GM12874 (cell line): ENCODE data around the gene TXNIP.

Experiments
- TF ChIP-seq, protein P1 (sequence below): IDR thresholded peaks from 2 replicates; pipeline ENCODE4 v1.5.1; 2011; ENCODE audit warnings: low read depth, mild to moderate bottlenecking, control low read depth, low read length, moderate library complexity; ENCODE audit not compliant: insufficient read depth

Gene TXNIP

DNA sequence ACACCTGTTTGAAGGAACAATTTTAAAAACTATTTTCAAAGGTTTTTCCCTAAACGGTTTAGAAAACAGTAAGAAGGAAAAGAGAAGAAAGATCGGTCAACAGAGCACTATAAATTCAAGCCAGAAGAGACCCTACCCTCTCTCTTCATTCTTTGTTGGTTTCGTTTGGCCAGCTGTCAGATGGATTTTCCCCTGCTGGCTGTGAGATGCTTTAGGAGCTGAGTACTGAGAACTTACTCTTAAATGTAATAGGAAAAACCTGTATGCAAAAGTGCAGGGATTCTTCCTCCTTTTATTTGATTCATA, 1.3 kb upstream of the TXNIP start:
- TF ChIP-seq, protein P1, sequence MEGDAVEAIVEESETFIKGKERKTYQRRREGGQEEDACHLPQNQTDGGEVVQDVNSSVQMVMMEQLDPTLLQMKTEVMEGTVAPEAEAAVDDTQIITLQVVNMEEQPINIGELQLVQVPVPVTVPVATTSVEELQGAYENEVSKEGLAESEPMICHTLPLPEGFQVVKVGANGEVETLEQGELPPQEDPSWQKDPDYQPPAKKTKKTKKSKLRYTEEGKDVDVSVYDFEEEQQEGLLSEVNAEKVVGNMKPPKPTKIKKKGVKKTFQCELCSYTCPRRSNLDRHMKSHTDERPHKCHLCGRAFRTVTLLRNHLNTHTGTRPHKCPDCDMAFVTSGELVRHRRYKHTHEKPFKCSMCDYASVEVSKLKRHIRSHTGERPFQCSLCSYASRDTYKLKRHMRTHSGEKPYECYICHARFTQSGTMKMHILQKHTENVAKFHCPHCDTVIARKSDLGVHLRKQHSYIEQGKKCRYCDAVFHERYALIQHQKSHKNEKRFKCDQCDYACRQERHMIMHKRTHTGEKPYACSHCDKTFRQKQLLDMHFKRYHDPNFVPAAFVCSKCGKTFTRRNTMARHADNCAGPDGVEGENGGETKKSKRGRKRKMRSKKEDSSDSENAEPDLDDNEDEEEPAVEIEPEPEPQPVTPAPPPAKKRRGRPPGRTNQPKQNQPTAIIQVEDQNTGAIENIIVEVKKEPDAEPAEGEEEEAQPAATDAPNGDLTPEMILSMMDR = no peak

DNA sequence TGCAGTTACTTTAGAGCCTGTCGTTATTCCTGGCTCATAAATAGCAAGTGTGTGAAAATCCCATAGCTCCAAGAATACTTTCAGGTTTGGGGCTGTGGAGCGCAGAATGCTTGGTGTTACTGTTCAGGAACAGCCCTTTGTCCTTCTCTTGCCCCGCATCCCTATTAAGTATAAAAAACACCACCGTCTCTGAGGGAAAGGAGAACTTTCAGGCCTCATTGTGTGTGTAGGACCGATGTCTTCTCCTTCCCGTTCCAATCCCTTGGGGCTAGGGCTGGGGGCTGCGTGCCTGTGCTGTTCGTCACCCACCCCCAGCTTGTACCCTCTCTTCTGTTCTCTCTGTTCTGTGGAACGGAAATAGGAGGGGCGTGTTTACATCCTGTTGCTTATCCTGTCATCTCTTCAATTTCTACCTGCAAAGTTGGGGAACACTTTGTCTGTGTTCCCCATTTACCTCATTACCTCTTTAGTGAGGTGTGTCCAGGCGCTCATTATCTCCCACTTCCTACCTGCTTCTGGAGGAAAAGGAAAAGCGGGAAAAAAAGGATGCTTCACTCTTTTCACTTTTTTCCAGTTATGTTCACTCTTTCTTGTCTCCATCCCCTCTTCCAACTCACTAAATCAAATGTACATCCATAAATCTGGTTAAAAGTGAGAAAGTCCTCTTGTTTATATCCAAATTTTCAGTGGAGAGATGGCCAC, 788 bp upstream of the TXNIP start:
- TF ChIP-seq, protein P1 = no peak

DNA sequence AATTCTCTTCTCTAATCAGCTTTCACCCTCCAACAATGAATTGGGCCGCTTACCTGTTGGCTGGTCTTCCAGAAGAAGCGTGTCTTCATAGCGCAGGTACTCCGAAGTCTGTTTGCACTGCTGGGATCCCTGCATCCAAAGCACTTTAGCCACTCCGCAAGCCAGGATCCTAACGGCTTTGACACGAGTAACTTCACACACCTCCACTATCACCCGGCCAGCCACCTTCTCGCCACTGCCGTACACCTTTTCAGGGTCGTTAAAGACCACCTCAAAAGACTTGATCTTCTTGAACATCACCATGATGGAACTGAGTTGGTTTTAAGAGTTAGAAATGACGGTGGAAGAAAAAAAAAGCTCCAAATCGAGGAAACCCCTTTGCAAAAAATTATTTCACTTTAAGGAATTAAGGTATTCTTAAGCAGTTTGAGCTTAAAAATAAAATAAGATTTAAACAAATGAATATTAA, 381 bp downstream of the TXNIP start:
- TF ChIP-seq, protein P1 = no peak

DNA sequence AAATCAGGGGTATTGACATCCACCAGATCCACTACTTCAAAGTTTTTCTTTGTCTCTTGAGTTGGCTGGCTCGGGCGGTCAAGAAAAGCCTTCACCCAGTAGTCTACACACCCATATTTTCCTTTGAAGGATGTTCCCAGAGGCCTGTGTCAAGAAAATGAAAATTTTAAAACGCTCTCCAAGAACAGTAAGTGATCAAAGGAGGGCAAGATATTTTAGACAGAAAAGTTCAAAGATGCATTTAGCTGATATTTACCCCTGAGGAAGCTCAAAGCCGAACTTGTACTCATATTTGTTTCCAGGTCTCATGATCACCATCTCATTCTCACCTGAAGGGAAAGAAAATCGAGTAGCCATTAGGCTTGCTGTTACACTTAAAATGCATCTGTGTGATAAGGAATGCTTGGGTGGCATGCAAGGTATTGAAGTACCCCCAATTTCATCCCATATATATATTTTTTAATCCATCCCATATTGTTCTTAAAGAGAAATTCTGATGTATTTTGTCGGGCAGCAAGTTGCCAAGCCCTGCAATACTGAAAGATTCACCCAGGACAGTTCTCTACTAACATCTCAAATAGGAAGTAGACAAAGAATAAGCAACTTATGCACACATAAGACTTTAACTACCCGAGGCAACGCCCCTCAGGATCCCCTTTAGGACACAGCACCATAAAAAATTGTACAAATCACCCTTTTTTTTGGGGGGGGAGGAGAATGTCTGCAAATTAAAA, 1.1 kb downstream of the TXNIP start:
- TF ChIP-seq, protein P1 = no peak

DNA sequence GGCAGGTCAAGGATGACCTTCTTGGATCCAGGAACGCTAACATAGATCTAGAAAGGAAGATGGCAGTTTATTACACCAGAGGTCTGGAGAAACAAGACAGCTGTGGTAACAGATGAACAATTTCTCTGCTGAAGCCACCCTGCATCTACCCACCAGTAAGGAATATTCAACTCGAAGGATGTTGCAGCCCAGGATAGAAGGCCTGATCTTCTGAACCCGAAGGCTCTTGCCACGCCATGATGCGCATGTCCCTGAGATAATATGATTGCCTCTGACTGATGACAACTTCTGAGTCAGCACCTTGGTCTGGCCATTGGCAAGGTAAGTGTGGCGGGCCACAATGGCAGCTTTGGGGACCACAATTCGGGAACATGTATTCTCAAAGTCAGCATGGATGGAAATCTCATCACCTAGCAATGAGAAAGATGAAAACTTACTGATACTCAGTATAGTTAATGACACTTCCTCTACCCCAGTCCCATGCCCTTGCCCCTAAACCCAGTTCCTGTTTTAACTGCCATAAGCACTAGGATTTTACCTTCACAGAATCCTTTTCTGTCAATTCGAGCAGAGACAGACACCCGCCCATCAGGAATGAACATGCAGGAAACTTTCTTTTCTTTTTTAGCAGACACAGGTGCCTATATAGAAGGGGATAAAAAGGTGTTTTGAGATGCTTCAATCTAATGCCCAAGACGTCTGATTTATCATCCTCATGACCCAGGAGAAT, 1.8 kb downstream of the TXNIP start:
- TF ChIP-seq, protein P1 = no peak

DNA sequence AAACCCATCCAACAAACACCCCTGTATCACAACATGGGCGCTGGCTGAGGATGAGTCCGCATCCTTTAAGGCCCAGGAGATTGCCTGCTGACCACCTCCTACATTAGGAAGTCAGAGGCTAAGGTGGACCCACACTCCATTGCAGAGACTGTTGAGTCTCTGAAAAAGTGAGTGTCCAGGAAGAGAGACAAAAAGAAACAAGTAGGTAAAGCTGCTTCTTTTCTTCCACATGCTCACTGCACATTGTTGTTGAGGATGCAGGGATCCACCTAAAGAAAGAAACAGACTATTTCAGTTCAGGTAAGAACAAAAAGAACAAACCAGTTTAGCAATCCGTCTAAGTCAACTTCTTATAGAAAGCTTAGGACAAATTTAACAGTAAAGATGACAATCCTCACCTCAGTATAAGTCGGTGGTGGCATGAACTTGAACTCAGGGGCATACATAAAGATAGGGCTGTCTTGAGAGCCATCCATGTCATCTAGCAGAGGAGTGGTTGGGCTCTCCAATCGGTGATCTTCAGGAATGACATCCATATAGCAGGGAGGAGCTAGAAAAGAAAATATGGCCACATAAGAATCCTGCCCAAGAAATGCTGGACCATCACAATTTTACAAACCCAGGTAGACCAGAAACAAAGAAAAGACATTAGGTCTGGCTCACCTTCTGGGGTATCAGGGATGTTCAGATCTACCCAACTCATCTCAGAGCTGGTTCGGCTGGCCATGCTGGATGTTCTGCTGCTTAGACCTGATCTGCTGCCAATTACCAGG, 2.6 kb downstream of the TXNIP start:
- TF ChIP-seq, protein P1 = no peak
